Stimulated activated naive CD8-positive, alpha-beta T cell treated with anti-CD3 and anti-CD28 coated beads, Interleukin-15, amount 100 ng/mL, for 72 hours (primary cell): Measurements from ENCODE around the gene CHD6.
"Not testable (repeated sequence)": the region's sequence is repeated elsewhere in the genome, so short reads cannot be mapped to it uniquely, and the experiment has no call there.

Source experiments
- ATAC-seq: fragments of 150-1000 bp; cut with Tn5 transposase; 2 replicates; pipeline ENCODE4 v1.10.0; 2021; ENCODE audit warnings: mild to moderate bottlenecking, moderate library complexity
- DNase-seq, 2 donors: peaks; one replicate each; pipeline ENCODE4 v3.0.0; 2021 to 2022
- H3K27ac Mint-ChIP-seq, 2 donors: one replicate each; pipeline ENCODE4 v1.8.0; 2022; ENCODE audit warnings: mild to moderate bottlenecking in 2 of 2, mixed read lengths in 2 of 2, moderate library complexity in 2 of 2
- H3K27me3 Mint-ChIP-seq: one replicate; pipeline ENCODE4 v1.8.0; 2022; ENCODE audit warnings: mixed read lengths
- H3K4me1 Mint-ChIP-seq: one replicate; pipeline ENCODE4 v1.8.0; 2022; ENCODE audit warnings: mild to moderate bottlenecking, mixed read lengths
- H3K4me3 Mint-ChIP-seq, 2 donors: one replicate each; pipeline ENCODE4 v1.8.0; 2022; ENCODE audit warnings: mild to moderate bottlenecking in 2 of 2, mixed read lengths in 2 of 2, moderate library complexity in 1 of 2
- H3K9me3 Mint-ChIP-seq, 2 donors: one replicate each; pipeline ENCODE4 v1.8.0; 2022; ENCODE audit warnings: mixed read lengths in 2 of 2

CHD6 gene

DNA sequence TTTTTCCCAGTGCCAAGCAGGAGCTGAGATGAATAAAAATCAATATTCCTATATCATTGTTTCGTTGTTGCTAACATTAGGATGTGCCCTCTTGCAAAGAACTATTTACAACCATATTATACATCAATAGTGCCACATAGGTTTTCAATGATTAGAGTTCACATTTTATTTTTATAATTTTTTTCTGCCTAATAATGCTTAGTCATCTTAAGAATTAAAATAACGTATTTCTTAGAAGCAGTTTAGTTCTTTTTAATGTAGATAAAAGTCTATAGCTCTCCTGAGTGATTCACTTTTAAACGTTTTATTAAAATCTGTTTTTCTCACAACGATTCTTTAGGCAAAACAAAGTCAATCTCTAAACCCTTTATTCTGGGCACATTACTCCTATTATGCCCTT, 71.6 kb downstream of the CHD6 start:
- DNase-seq (no peak), ATAC-seq (no peak)
- peaks cover 5% of the 10 kb centered on the region for H3K4me1 Mint-ChIP-seq
- no peaks in the 10 kb centered on the region for H3K27me3 Mint-ChIP-seq
- H3K27ac Mint-ChIP-seq = no peak overlapping the region
- no peaks in the 10 kb centered on the region for H3K9me3 Mint-ChIP-seq
- no peak overlapping the region for H3K4me3 Mint-ChIP-seq

DNA sequence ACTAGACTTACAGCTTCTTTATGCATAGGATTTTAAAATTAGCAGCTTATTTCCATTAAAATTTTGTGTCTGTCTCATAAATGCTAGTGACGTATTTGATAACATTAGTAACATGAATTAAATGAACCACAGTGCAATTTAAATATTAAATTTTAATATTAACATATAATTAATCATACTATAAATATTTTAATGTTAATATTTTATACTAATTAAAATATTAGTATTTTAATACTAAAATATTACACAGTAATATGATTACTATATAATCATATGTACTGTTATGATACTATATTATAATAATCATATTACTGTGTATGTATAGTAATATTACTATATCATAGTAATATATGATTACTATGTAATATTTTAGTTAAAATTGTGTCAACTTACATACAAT, 73.7 kb downstream of the CHD6 start:
- Mint-ChIP-seq H3K4me1 (peaks cover 5% of the 10 kb centered on the region), H3K4me3 (no peak overlapping the region), H3K27me3 (no peaks in the 10 kb centered on the region), H3K27ac (no peak overlapping the region), H3K9me3 (no peaks in the 10 kb centered on the region)
- ATAC-seq = no peak
- no peak for DNase-seq

- ATAC-seq = no peak
- Mint-ChIP-seq H3K4me1 (no peaks in the 10 kb centered on the region), H3K4me3 (no peak overlapping the region), H3K9me3 (peaks cover 0 to 8% of the 10 kb centered on the region in 2 donors), H3K27me3 (no peaks in the 10 kb centered on the region), H3K27ac (no peak overlapping the region)
- DNase-seq = no peak
Measured at GRCh38 chr20:41540918-41541317, 77.3 kb downstream of the CHD6 start.

DNA sequence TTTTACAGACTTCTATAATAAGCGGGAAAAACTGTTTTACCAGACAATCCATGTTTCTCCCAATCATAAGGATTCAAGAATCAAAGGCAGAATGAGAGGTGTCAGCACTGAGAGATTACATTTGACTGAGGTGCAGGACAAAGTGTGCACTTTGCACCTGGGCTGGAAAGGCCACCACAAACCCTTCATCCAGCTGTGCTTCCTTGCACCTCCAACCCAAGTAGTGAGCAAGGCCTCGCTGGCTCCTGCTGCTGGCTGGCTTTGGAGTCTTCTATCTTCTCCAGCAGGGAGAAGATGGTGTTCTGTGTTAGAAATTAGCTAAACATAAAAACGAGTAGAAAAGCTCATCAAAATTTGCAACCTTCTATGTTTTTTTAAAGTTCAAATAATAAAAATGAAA, 77.7 kb downstream of the CHD6 start:
- Mint-ChIP-seq H3K4me3 (no peak overlapping the region), H3K4me1 (no peaks in the 10 kb centered on the region), H3K9me3 (peaks cover 0 to 8% of the 10 kb centered on the region in 2 donors), H3K27ac (no peak overlapping the region), H3K27me3 (no peaks in the 10 kb centered on the region)
- no peak for DNase-seq
- ATAC-seq = no peak

DNA sequence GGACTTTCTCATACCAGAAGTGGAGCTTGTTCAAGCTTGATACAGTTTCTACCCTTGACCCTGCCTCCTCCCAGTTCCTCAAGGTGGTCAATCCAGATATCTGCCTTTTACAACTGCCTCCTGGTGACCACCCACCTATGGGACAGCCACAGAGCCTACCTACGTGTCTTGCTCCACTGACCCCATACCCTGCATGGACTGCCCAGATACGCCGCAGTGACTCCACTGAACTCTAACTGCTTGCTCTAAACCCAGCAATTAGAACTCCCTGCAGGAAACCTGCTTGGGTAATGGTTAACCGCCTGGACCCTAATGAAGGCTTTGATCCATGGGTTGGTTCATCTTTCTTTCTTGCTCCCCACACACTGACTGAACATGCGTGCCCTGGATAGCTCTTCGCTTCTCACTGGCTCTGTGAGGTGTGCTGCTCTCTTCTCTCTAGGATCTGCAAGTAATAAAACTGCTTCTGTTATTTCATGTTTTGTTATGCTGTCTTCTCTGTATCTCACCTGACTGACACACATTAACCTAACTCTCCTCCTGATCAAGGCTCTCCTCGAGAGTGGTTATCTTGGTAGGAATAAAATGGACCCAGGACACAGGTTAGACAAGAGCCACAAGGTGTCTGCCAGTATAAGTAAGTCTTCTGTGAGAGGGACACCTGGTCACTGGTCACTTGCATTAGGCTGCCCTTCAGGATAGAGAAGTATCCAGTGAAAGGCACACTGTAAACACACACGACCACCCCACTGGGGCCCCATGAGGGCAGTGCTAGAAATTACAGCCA, 79.2 kb downstream of the CHD6 start:
- ATAC-seq = no peak
- Mint-ChIP-seq H3K4me1 (peaks cover 12% of the 10 kb centered on the region), H3K4me3 (no peak overlapping the region), H3K27ac (peak overlapping the region; percentile 36 to 53), H3K9me3 (peaks cover 0 to 8% of the 10 kb centered on the region in 2 donors), H3K27me3 (no peaks in the 10 kb centered on the region)
- no peak for DNase-seq

GRCh38 chr20:41537865-41538264, 80.3 kb downstream of the CHD6 start:
- Mint-ChIP-seq H3K27ac (no peak overlapping the region), H3K9me3 (peaks cover 0 to 8% of the 10 kb centered on the region in 2 donors), H3K4me1 (peaks cover 15% of the 10 kb centered on the region), H3K27me3 (no peaks in the 10 kb centered on the region), H3K4me3 (no peak overlapping the region)
- ATAC-seq (no peak), DNase-seq (no peak)

- H3K4me3 Mint-ChIP-seq, DNase-seq, H3K27ac Mint-ChIP-seq, ATAC-seq, H3K27me3 Mint-ChIP-seq, H3K9me3 Mint-ChIP-seq: not testable (repeated sequence)
- H3K4me1 Mint-ChIP-seq = peaks cover 15% of the 10 kb centered on the region
Measured at GRCh38 chr20:41535551-41535950, 82.6 kb downstream of the CHD6 start.

DNA sequence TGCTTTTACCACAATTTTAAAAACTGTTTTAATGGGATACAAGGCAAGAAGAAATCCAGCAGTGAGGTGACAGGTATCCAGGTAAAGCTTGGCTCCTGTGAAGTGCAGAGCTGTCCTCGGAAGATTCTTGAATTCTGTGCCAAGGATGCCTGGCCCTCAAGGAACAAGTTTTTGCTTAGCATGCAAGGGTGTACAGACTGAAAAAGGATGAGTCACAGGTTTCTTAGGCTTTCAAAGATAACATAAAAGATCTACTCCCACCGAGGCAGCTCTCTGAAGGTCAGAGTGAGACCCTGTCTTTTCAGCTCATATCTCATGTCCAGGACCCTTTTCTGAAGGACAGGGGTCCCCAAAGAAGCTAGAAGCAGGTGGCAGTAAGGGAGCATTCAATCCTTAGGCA, 83.3 kb downstream of the CHD6 start:
- DNase-seq (no peak), ATAC-seq (no peak)
- Mint-ChIP-seq H3K27me3 (no peaks in the 10 kb centered on the region), H3K4me1 (peaks cover 15% of the 10 kb centered on the region), H3K27ac (no peak overlapping the region), H3K4me3 (no peak overlapping the region), H3K9me3 (peaks cover 0 to 8% of the 10 kb centered on the region in 2 donors)

DNA sequence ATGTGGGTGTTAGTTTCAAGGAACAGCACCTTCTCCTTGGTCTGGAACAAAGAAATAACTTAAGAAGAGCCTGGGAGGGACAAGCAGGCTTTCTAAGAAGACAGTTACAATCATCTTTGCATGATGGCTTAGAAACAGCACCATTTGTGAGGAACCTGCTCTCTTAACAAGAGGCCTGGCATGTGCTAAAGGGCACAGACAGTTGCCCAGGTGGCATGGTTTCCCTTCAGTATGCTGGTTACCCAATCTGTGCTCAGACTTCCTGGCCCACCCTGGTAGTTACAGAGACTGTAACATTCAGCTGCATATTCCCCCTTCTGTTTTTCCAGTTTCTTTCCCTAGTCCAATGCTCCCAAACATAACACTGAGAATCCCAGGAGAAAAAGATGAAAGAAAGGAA, 84.0 kb downstream of the CHD6 start:
- no peak for DNase-seq
- Mint-ChIP-seq H3K27me3 (no peaks in the 10 kb centered on the region), H3K4me3 (no peak overlapping the region), H3K27ac (peak overlapping the region in 1 of 2 donors; percentile 15), H3K9me3 (peaks cover 0 to 5% of the 10 kb centered on the region in 2 donors), H3K4me1 (peaks cover 15% of the 10 kb centered on the region)
- no peak for ATAC-seq

- no peak for DNase-seq
- Mint-ChIP-seq H3K9me3 (no peaks in the 10 kb centered on the region), H3K4me3 (no peak overlapping the region), H3K27me3 (no peaks in the 10 kb centered on the region), H3K4me1 (peaks cover 15% of the 10 kb centered on the region), H3K27ac (no peak overlapping the region)
- ATAC-seq = no peak
Measured at GRCh38 chr20:41533537-41534136, 84.5 kb downstream of the CHD6 start.

GRCh38 chr20:41532935-41533334, 85.2 kb downstream of the CHD6 start:
- Mint-ChIP-seq H3K9me3 (no peaks in the 10 kb centered on the region), H3K4me1 (peaks cover 15% of the 10 kb centered on the region), H3K4me3 (no peak overlapping the region), H3K27ac (peak overlapping the region in 1 of 2 donors; percentile 77), H3K27me3 (no peaks in the 10 kb centered on the region)
- DNase-seq (no peak), ATAC-seq (no peak)

GRCh38 chr20:41531518-41532275, 86.5 kb downstream of the CHD6 start:
- Mint-ChIP-seq H3K4me3 (no peak overlapping the region), H3K27me3 (no peaks in the 10 kb centered on the region), H3K4me1 (peaks cover 21% of the 10 kb centered on the region), H3K9me3 (no peaks in the 10 kb centered on the region), H3K27ac (no peak overlapping the region)
- ATAC-seq (no peak), DNase-seq (no peak)

DNA sequence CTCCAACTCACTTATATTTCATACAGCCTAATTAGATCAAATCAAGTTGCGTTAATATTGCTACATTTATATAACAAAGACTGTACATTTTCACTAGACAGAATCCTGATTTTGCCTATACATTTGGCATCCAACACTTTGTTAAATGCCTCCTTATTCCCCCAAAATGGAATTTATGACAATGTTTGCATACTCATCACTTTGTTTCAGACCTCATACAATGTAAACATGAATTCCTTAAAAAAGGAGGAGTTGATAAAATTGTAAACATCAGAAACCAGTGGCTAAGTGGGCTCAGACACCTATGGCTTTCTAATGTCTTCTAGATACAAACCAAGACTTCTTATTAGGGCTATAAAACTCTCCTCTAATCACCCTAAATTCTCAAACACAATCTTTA, 87.3 kb downstream of the CHD6 start:
- H3K4me3 Mint-ChIP-seq = no peak overlapping the region

GRCh38 chr20:41526327-41526726, 91.8 kb downstream of the CHD6 start:
- no peak overlapping the region for H3K4me3 Mint-ChIP-seq
- no peak for ATAC-seq
- no peaks in the 10 kb centered on the region for H3K27me3 Mint-ChIP-seq
- no peak overlapping the region for H3K27ac Mint-ChIP-seq
- DNase-seq = no peak
- H3K4me1 Mint-ChIP-seq = peaks cover 25% of the 10 kb centered on the region
- no peaks in the 10 kb centered on the region for H3K9me3 Mint-ChIP-seq

More for the DNA sequence above, 87.3 kb downstream of the CHD6 start:
- no peak overlapping the region for H3K27ac Mint-ChIP-seq
- no peaks in the 10 kb centered on the region for H3K9me3 Mint-ChIP-seq
- no peaks in the 10 kb centered on the region for H3K27me3 Mint-ChIP-seq
- H3K4me1 Mint-ChIP-seq = peaks cover 28% of the 10 kb centered on the region
- no peak for DNase-seq
- ATAC-seq = no peak

GRCh38 chr20:41524980-41525613, 93.1 kb downstream of the CHD6 start:
- DNase-seq (no peak), ATAC-seq (no peak)
- no peaks in the 10 kb centered on the region for H3K27me3 Mint-ChIP-seq
- no peak overlapping the region for H3K4me3 Mint-ChIP-seq
- H3K27ac Mint-ChIP-seq = peak overlapping the region in 1 of 2 donors; percentile 24
- peaks cover 25% of the 10 kb centered on the region for H3K4me1 Mint-ChIP-seq
- H3K9me3 Mint-ChIP-seq = no peaks in the 10 kb centered on the region

DNA sequence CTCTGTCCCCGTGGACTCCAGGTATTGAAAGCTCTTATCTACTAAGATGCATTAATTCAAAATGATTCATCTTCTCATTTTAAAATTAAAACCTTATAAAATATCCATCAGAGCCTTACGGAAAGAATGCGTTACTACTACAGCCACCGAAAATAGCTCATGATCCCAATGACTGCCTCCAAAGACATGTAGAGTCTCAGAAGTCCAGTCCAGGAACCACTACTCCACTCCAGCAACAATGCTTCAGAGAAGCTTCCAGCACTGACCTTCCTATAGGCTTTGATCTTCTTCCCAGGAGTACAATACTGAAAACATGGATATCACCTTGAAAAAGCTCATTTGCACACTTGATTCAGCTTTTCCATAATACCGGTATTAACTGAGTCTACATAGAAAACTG, 94.3 kb downstream of the CHD6 start:
- no peak overlapping the region for H3K27ac Mint-ChIP-seq
- ATAC-seq (no peak), DNase-seq (no peak)
- H3K4me3 Mint-ChIP-seq = no peak overlapping the region
- H3K4me1 Mint-ChIP-seq = peaks cover 25% of the 10 kb centered on the region
- H3K27me3 Mint-ChIP-seq = no peaks in the 10 kb centered on the region
- H3K9me3 Mint-ChIP-seq = no peaks in the 10 kb centered on the region
